Stomach (tissue), 9 donors: Measurements from ENCODE around the gene BID. TPM values are rescaled to one million over a fixed set of nuclear protein-coding genes. Genes with fewer than 3 reads are reported as not detected.
A peak's percentile ranks its signal among the peaks of the same experiment; 100 is the strongest.

Source experiments
- DNase-seq, 2 donors: peaks; one replicate each; pipeline versions ENCODE4 v3.0.0 to v3.0.0-alpha.2; 2013 to 2019
- H3K27ac ChIP-seq, 5 donors: fragments of 200-600 bp in 4 of 5; sonication (generic) in 4 of 5; one replicate each; pipeline ENCODE4 v1.5.1; 2013 to 2019; ENCODE audit warnings: mild to moderate bottlenecking in 1 of 5, moderate library complexity in 1 of 5
- H3K27me3 ChIP-seq, 3 donors: fragments of 200-600 bp; sonication (generic); one replicate each; pipeline ENCODE4 v1.5.1; 2017 to 2019; ENCODE audit warnings: mixed run types in 1 of 3
- H3K36me3 ChIP-seq, 4 donors: fragments of 200-600 bp; sonication (generic); 1 replicate in 3 of 4; 2 replicates in 1 of 4; pipeline ENCODE4 v1.5.1; 2016 to 2019
- H3K4me1 ChIP-seq, 4 donors: fragments of 200-600 bp; sonication (generic); one replicate each; pipeline ENCODE4 v1.5.1; 2016 to 2019
- H3K4me3 ChIP-seq, 4 donors: fragments of 200-600 bp; sonication (generic) in 3 of 4; one replicate each; pipeline ENCODE4 v1.5.1; 2016 to 2019; ENCODE audit warnings: mild to moderate bottlenecking in 1 of 4
- H3K9me3 ChIP-seq, 4 donors: fragments of 200-600 bp; sonication (generic); one replicate each; pipeline ENCODE4 v1.5.1; 2016 to 2019
- CTCF ChIP-seq, 7 experiments: fragments of 450-650 bp in 4 of 7; fragments of 200-600 bp in 3 of 7; sonication (generic) in 3 of 7; IDR thresholded peaks; one replicate each; pipeline ENCODE4 v1.5.1; 2016 to 2019; ENCODE audit warnings: antibody characterized with exemption in 7 of 7, control low read depth in 2 of 7, mild to moderate bottlenecking in 1 of 7
- EP300 ChIP-seq: sonication (generic); formaldehyde crosslinking; IDR thresholded peaks from one replicate; pipeline ENCODE4 v1.6.1; 2017; ENCODE audit warnings: antibody characterized with exemption
- POLR2A ChIP-seq, 4 donors: fragments of 450-650 bp; IDR thresholded peaks; one replicate each; pipeline ENCODE4 v1.6.1; 2016; ENCODE audit warnings: antibody characterized with exemption in 4 of 4, control low read depth in 2 of 4, mild to moderate bottlenecking in 1 of 4, moderate library complexity in 1 of 4
- POLR2AphosphoS5 ChIP-seq, 3 donors: sonication (generic); formaldehyde crosslinking; IDR thresholded peaks; one replicate each; pipeline ENCODE4 v1.6.1; 2016; ENCODE audit warnings: antibody characterized with exemption in 3 of 3
- WGBS, 5 donors: extraction: QIAGEN DNeasy Blood & Tissue Kit in 3 of 5; methylation state at CpG; one replicate each; pipeline versions ENCODE4 v1.1.5 to v1.1.7; 2013 to 2018; 5-methylcytosine and 5-hydroxymethylcytosine counted together
- intact Hi-C: fragments of 100-400 bp; cut with DNase I; formaldehyde crosslinking; loops from one replicate; pipeline ENCODE4 v1.15.1; 2023; ENCODE audit warnings: low total_unique reads
- polyA plus RNA-seq, 3 donors: library from polyadenylated mRNA; stranded (reverse); fragments of 200-250 nt; gene quantifications; one replicate each; pipeline ENCODE4 v1.2.3, GENCODE V29; 2013
- total RNA-seq, 5 donors: library from RNA; depleted of rRNA; stranded (reverse); fragments of >200 nt; gene quantifications; one replicate each; pipeline versions ENCODE4 v1.1.0 to v1.2.3, GENCODE V29; 2014 to 2016
- donor health status: healthy with polysubstance abuse.
- donor health status: Bipolar disorder and iron deficiency.
- donor health status: healthy.

BID gene
- total and polyA plus RNA-seq, 8 donors: 1.2 to 50.9 (median 19.7) TPM

GRCh38 chr22:17779286-17780115 lies 5.2 kb upstream of the BID start:
- peaks cover 12 to 47% (median 29%) of the 10 kb centered on the region in 4 donors for H3K4me1 ChIP-seq

GRCh38 chr22:17778412-17778976 lies 4.2 kb upstream of the BID start:
- no peaks in the 10 kb centered on the region for H3K36me3 ChIP-seq
- WGBS, 5 donors: 88 to 97% (median 95%) methylated on average over 12 to 23 of the region's 23 CpGs
- H3K9me3 ChIP-seq: no peaks in the 10 kb centered on the region
- peak overlapping the region in 1 of 4 donors; percentile 33 for H3K4me3 ChIP-seq
- DNase-seq: no peak
- peaks cover 0 to 8% (median 0%) of the 10 kb centered on the region in 3 donors for H3K27me3 ChIP-seq
- peaks cover 15 to 51% (median 34%) of the 10 kb centered on the region in 4 donors for H3K4me1 ChIP-seq
- no peak for TF ChIP-seq POLR2A (IDR thresholded peaks at IDR 0.05)
- no peak for TF ChIP-seq CTCF (IDR thresholded peaks at IDR 0.05)
- H3K27ac ChIP-seq: no peak overlapping the region
- intact Hi-C loops: no loop called here

More at GRCh38 chr22:17779286-17780115, 5.2 kb upstream of the BID start:
- Histone ChIP-seq H3K9me3 (no peaks in the 10 kb centered on the region), H3K27me3 (peaks cover 0 to 8% (median 0%) of the 10 kb centered on the region in 3 donors), H3K27ac (no peak overlapping the region), H3K36me3 (no peaks in the 10 kb centered on the region), H3K4me3 (no peak overlapping the region)
- 71 to 81% (median 76%) methylated on average over 21 to 27 of the region's 27 CpGs for WGBS, 5 donors
- intact Hi-C loops: no loop called here
- DNase-seq: no peak
- TF ChIP-seq POLR2AphosphoS5 (IDR thresholded peaks at IDR 0.05) (no peak), CTCF (IDR thresholded peaks at IDR 0.05) (no peak), POLR2A (IDR thresholded peaks at IDR 0.05) (no peak), EP300 (no peak)

GRCh38 chr22:17777717-17778044 lies 3.4 kb upstream of the BID start:
- TF ChIP-seq CTCF (IDR thresholded peaks at IDR 0.05) (no peak), POLR2AphosphoS5 (IDR thresholded peaks at IDR 0.05) (no peak), EP300 (no peak), POLR2A (IDR thresholded peaks at IDR 0.05) (no peak)
- H3K4me3 ChIP-seq: peak overlapping the region; percentile 20 to 38 (median 34)
- DNase-seq: no peak

GRCh38 chr22:17777005-17777716 lies 2.9 kb upstream of the BID start:
- Histone ChIP-seq H3K36me3 (no peaks in the 10 kb centered on the region), H3K27ac (peak overlapping the region; percentile 37 to 85 (median 66)), H3K4me3 (peak overlapping the region; percentile 20 to 38 (median 34)), H3K4me1 (peaks cover 24 to 59% (median 41%) of the 10 kb centered on the region in 4 donors), H3K27me3 (peaks cover 0 to 8% (median 0%) of the 10 kb centered on the region in 3 donors), H3K9me3 (no peaks in the 10 kb centered on the region)
- WGBS, 5 donors: 66 to 71% (median 68%) methylated on average over 26 to 27 of the region's 27 CpGs
- intact Hi-C loops: no loop called here
- peak; percentile 55 to 71 for DNase-seq
- no peak for TF ChIP-seq EP300
- peak in 1 of 3 donors; percentile 8 for TF ChIP-seq POLR2AphosphoS5 (IDR thresholded peaks at IDR 0.05)

More at GRCh38 chr22:17777717-17778044, 3.4 kb upstream of the BID start:
- intact Hi-C loops: no loop called here
- Histone ChIP-seq H3K36me3 (no peaks in the 10 kb centered on the region), H3K27ac (peak overlapping the region; percentile 37 to 85 (median 66)), H3K4me1 (peaks cover 23 to 59% (median 39%) of the 10 kb centered on the region in 4 donors), H3K9me3 (no peaks in the 10 kb centered on the region), H3K27me3 (peaks cover 0 to 8% (median 0%) of the 10 kb centered on the region in 3 donors)
- 63 to 81% (median 70%) methylated on average over 6 of the region's 6 CpGs for WGBS, 5 donors
